ENCODE data around the gene REEP2. TPM values are rescaled to one million over a fixed set of nuclear protein-coding genes. Genes with fewer than 3 reads are reported as not detected.
"Not testable (repeated sequence)": the region's sequence is repeated elsewhere in the genome, so short reads cannot be mapped to it uniquely, and the experiment has no call there.

The REEP2 gene
- total and polyA plus RNA-seq, 8 donors, result 0.52 to 2.5 (median 1.9) TPM

DNA sequence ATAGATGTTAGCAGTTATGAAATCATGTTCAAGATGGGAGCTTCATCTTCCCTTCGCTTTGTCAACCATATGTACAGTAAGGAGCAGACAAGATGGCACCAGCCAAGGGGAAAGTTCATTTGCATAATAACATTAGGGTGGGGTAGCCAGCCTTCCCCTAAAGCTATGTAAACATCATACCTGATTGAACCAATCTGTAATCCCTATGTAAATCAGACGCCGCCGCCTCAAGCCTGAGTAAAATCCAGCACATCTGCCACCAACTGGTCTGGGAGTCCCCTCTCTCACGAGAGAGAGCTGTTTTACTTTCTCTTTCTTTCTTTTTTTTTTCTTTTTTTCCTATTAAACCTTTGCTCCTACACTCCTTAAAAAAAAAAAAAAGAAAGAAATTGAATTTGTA is 30.8 kb upstream of the REEP2 start:
- no peak overlapping the region for H3K4me3 ChIP-seq
- intact Hi-C loops (cut with DNase I), result no loop called here
- no peak overlapping the region for H3K27ac ChIP-seq
- TF ChIP-seq, protein P1, sequence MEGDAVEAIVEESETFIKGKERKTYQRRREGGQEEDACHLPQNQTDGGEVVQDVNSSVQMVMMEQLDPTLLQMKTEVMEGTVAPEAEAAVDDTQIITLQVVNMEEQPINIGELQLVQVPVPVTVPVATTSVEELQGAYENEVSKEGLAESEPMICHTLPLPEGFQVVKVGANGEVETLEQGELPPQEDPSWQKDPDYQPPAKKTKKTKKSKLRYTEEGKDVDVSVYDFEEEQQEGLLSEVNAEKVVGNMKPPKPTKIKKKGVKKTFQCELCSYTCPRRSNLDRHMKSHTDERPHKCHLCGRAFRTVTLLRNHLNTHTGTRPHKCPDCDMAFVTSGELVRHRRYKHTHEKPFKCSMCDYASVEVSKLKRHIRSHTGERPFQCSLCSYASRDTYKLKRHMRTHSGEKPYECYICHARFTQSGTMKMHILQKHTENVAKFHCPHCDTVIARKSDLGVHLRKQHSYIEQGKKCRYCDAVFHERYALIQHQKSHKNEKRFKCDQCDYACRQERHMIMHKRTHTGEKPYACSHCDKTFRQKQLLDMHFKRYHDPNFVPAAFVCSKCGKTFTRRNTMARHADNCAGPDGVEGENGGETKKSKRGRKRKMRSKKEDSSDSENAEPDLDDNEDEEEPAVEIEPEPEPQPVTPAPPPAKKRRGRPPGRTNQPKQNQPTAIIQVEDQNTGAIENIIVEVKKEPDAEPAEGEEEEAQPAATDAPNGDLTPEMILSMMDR (IDR thresholded peaks at IDR 0.05), result no peak
- no peak for ATAC-seq
- no peaks in the 10 kb centered on the region for H3K4me1 ChIP-seq
- DNase-seq, result no peak
- peaks cover 0 to 71% of the 10 kb centered on the region in 2 donors for H3K36me3 ChIP-seq
- H3K9me3 ChIP-seq, result no peaks in the 10 kb centered on the region
- H3K27me3 ChIP-seq, result no peaks in the 10 kb centered on the region

DNA sequence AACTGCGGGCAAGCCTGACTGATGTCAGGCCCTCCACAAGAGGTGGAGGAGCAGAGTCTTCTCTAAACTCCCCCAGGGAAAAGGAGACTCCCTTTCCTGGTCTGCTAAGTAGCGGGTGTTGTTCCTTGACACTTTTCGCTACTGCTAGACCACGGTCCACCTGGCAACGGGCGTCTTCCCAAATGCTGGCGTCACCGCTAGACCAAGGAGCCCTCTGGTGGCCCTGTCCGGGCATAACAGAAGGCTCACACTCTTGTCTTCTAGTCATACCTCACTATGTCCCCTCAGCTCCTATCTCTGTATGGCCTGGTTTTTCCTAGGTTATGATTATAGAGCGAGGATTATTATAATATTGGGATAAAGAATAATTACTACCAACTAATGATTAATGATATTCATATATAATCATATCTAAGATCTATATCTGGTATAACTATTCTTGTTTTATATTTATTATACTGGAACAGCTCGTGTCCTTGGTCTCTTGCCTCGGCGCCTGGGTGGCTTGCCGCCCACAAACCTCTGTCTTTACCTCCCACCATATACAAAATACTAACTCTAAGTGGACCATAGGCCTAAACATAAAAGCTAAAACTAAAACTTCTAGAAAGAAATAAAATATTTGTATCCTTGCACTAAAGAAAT is 27.7 kb upstream of the REEP2 start:
- DNase-seq, H3K27ac ChIP-seq, H3K9me3 ChIP-seq, H3K27me3 ChIP-seq, ATAC-seq, H3K4me3 ChIP-seq, H3K4me1 ChIP-seq: not testable (repeated sequence)
- intact Hi-C loops (cut with DNase I), result loop anchor here in 1 of 2 donors (10.0 kb wide), 1 partner anchor 226 kb away; no protein-coding TSS in a partner anchor
- TF ChIP-seq, protein P1 (IDR thresholded peaks at IDR 0.05), result peak; percentile 41 to 53
- H3K36me3 ChIP-seq, result peaks cover 3 to 82% of the 10 kb centered on the region in 2 donors

DNA sequence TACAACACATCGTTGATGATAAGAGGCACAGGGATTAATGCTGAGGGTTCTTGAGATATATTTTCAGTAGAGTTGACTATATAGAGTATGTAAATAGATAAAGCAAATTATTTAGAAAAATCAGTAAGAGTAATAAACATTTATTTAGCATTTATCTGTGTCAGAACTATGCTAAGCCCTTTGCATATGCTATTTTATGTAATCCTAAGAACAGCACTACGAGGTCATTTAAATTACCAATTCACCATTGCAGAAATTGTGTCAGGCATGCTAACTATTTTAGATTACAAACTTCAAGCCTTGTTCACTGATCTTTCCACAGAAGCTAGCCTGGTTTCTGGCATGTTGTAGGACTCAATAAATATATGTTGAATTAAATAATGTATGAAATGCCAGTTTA is 20.4 kb upstream of the REEP2 start:
- no peak overlapping the region for H3K4me3 ChIP-seq
- no peak overlapping the region for H3K27ac ChIP-seq
- no peaks in the 10 kb centered on the region for H3K27me3 ChIP-seq
- no peaks in the 10 kb centered on the region for H3K4me1 ChIP-seq
- TF ChIP-seq, protein P1 (IDR thresholded peaks at IDR 0.05), result no peak
- intact Hi-C loops (cut with DNase I), result loop anchor here in 1 of 2 donors (10.0 kb wide), 1 partner anchor 234 kb away; no protein-coding TSS in a partner anchor
- ATAC-seq, result no peak
- H3K9me3 ChIP-seq, result no peaks in the 10 kb centered on the region
- no peak for DNase-seq
- H3K36me3 ChIP-seq, result peaks cover 3 to 98% of the 10 kb centered on the region in 2 donors

DNA sequence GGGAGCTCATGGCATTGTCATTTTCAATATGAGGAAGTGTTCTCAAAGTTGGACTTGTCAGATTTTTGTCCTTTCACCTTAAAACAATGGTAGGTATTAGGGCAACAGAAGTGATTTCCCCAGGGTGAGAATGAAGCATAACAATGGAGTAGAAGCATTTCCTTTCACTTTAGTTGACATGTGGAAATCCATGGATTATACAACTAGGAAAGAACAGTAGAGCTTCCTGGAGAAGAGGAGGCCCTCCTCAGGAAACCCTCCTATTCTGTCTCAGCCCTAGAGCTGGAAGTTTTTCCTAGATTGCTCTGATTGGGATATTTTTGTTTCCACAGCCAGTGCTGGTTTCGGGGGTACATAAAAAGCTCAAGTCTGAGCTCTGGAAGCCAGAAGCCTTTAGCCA is 13.8 kb upstream of the REEP2 start:
- no peak for ATAC-seq
- H3K27ac ChIP-seq, result no peak overlapping the region
- DNase-seq, result no peak
- intact Hi-C loops (cut with DNase I), result no loop called here
- H3K36me3 ChIP-seq, result peaks cover 0 to 100% of the 10 kb centered on the region in 2 donors
- no peaks in the 10 kb centered on the region for H3K27me3 ChIP-seq
- H3K4me1 ChIP-seq, result no peaks in the 10 kb centered on the region
- TF ChIP-seq, protein P1 (IDR thresholded peaks at IDR 0.05), result no peak
- no peak overlapping the region for H3K4me3 ChIP-seq
- H3K9me3 ChIP-seq, result no peaks in the 10 kb centered on the region

DNA sequence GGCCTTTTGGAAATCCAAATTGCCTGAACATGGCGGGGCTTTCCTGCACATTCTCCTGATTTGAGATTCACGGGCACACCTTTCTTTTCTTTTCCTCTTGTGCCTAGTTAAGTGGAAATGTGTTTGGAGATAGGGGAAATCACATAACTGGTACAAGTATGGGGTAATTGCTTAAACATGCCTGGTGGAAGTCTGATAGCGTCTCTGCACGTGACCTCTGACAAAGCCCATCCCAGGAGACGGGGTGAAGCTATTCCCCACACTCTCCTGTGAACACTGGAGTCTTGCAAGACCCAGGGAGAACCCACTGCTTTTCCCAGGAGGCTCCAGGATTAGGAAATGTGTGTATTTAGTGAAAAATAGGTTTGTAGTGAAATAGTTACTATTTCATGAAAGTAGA is 2.9 kb upstream of the REEP2 start:
- no peak for DNase-seq
- no peak overlapping the region for H3K4me3 ChIP-seq
- ATAC-seq, result no peak
- no peak overlapping the region for H3K27ac ChIP-seq
- H3K9me3 ChIP-seq, result no peaks in the 10 kb centered on the region
- intact Hi-C loops (cut with DNase I), result no loop called here
- H3K27me3 ChIP-seq, result peaks cover 0 to 29% of the 10 kb centered on the region in 2 donors
- peaks cover 0 to 64% of the 10 kb centered on the region in 2 donors for H3K36me3 ChIP-seq
- TF ChIP-seq, protein P1 (IDR thresholded peaks at IDR 0.05), result no peak
- peaks cover 6 to 14% of the 10 kb centered on the region in 2 donors for H3K4me1 ChIP-seq
